IMR-90 (cell line): ENCODE results near the gene MLLT3. TPM values are rescaled to one million over a fixed set of nuclear protein-coding genes. Genes with fewer than 3 reads are reported as not detected.
A peak's percentile ranks its signal among the peaks of the same experiment; 100 is the strongest.

Experiments
- ATAC-seq: fragments of 200-7000 bp; cut with Tn5 transposase; 2 replicates; pipeline ENCODE4 v1.9.1; 2020; ENCODE audit warnings: low read depth, mild to moderate bottlenecking, moderate library complexity
- BruUV-seq: library from RNA; stranded (reverse); fragments of 400-500 nt; replicated peaks from 2 replicates; lab custom pipeline; 2021; lab: Mats Ljungman, UMichigan
- CTCF ChIA-PET: fragments of 300-600 bp; formaldehyde crosslinking; extraction: SDS; loops from one replicate; lab custom pipeline; 2021; ENCODE audit warnings: antibody characterized with exemption; lab: Yijun Ruan, JAX
- POLR2A ChIA-PET: fragments of 300-600 bp; sonication (Branson Sonifier 250); formaldehyde crosslinking; loops from one replicate; lab custom pipeline; 2022; ENCODE audit warnings: antibody characterized with exemption; ENCODE audit not compliant: unreplicated experiment; lab: Charles Lee
- DNase-seq: peaks from one replicate; pipeline ENCODE4 v3.0.0; 2013
- H2AFZ ChIP-seq: replicated peaks from 2 replicates; pipeline ENCODE3; 2013; ENCODE audit warnings: low read length, mild to moderate bottlenecking; ENCODE audit not compliant: poor library complexity
- H2AK5ac ChIP-seq: 2 replicates; pipeline ENCODE4 v1.6.1; 2013; ENCODE audit warnings: low read depth, low read length, inconsistent platforms
- H2AK9ac ChIP-seq: replicated peaks from 2 replicates; pipeline ENCODE3; 2013; ENCODE audit warnings: mild to moderate bottlenecking, low read depth, low read length, moderate library complexity; ENCODE audit not compliant: poor library complexity
- H2BK120ac ChIP-seq: 2 replicates; pipeline ENCODE4 v1.6.1; 2013; ENCODE audit warnings: low read depth, low read length, inconsistent platforms
- H2BK15ac ChIP-seq: 3 replicates; pipeline ENCODE4 v1.6.1; 2013; ENCODE audit warnings: low read depth, low read length, inconsistent platforms
- H2BK20ac ChIP-seq: 2 replicates; pipeline ENCODE4 v1.6.1; 2013; ENCODE audit warnings: low read depth, mild to moderate bottlenecking, inconsistent platforms, low read length, moderate library complexity
- H2BK5ac ChIP-seq: 2 replicates; pipeline ENCODE4 v1.6.1; 2013; ENCODE audit warnings: mild to moderate bottlenecking, low read depth, low read length, inconsistent platforms; ENCODE audit not compliant: poor library complexity, severe bottlenecking
- H3K14ac ChIP-seq: replicated peaks from 2 replicates; pipeline ENCODE4 v1.6.1; 2013; ENCODE audit warnings: low read depth, low read length, inconsistent platforms
- H3K18ac ChIP-seq: 2 replicates; pipeline ENCODE4 v1.6.1; 2013; ENCODE audit warnings: low read depth, low read length, control low read depth
- H3K23ac ChIP-seq: 2 replicates; pipeline ENCODE4 v1.6.1; 2013; ENCODE audit warnings: low read depth, low read length, inconsistent platforms
- H3K27ac ChIP-seq: 2 replicates; pipeline ENCODE4 v1.5.1; 2013; ENCODE audit warnings: mild to moderate bottlenecking, control low read depth, low read length; ENCODE audit not compliant: insufficient read depth
- H3K27me3 ChIP-seq: 2 replicates; pipeline ENCODE4 v1.6.1; 2013; ENCODE audit warnings: low read length; ENCODE audit not compliant: control insufficient read depth, insufficient read depth
- H3K36me3 ChIP-seq: 2 replicates; pipeline ENCODE4 v1.6.1; 2013; ENCODE audit warnings: low read length, mixed read lengths; ENCODE audit not compliant: control insufficient read depth, insufficient read depth
- H3K4ac ChIP-seq: 2 replicates; pipeline ENCODE4 v1.6.1; 2013; ENCODE audit warnings: low read depth, low read length, inconsistent platforms
- H3K4me1 ChIP-seq: 2 replicates; pipeline ENCODE4 v1.6.1; 2013; ENCODE audit warnings: low read length, mixed read lengths; ENCODE audit not compliant: control insufficient read depth, insufficient read depth
- H3K4me2 ChIP-seq: 2 replicates; pipeline ENCODE4 v1.6.1; 2013; ENCODE audit warnings: low read depth, mild to moderate bottlenecking, control low read depth, low read length, moderate library complexity
- H3K4me3 ChIP-seq: 2 replicates; pipeline ENCODE4 v1.5.1; 2013; ENCODE audit warnings: low read depth, mild to moderate bottlenecking, control low read depth, low read length, moderate library complexity; ENCODE audit not compliant: insufficient read depth
- H3K56ac ChIP-seq: 2 replicates; pipeline ENCODE4 v1.6.1; 2013; ENCODE audit warnings: low read length, inconsistent platforms; ENCODE audit not compliant: insufficient read depth; ENCODE audit errors: extremely low read depth
- H3K79me1 ChIP-seq, 2 experiments: 2 replicates each; pipeline ENCODE4 v1.6.1; 2013; ENCODE audit warnings: low read length in 2 of 2, inconsistent platforms in 1 of 2, low read depth in 1 of 2
- H3K9ac ChIP-seq: 2 replicates; pipeline ENCODE4 v1.6.1; 2013; ENCODE audit warnings: low read depth, low read length, control low read depth
- H3K9me1 ChIP-seq: 2 replicates; pipeline ENCODE4 v1.6.1; 2013; ENCODE audit warnings: low read length, inconsistent platforms; ENCODE audit not compliant: insufficient read depth
- H3K9me3 ChIP-seq: 2 replicates; pipeline ENCODE4 v1.6.1; 2013; ENCODE audit warnings: low read length; ENCODE audit not compliant: control insufficient read depth, insufficient read depth
- H4K20me1 ChIP-seq: 2 replicates; pipeline ENCODE4 v1.6.1; 2013; ENCODE audit warnings: low read length, inconsistent platforms; ENCODE audit not compliant: insufficient read depth
- H4K5ac ChIP-seq: 2 replicates; pipeline ENCODE4 v1.6.1; 2013; ENCODE audit warnings: mild to moderate bottlenecking, low read depth, low read length, control low read depth
- H4K8ac ChIP-seq, 2 experiments: 2 replicates each; pipeline ENCODE4 v1.6.1; 2013; ENCODE audit warnings: low read depth in 2 of 2, low read length in 2 of 2, control low read depth in 1 of 2, inconsistent platforms in 1 of 2
- H4K91ac ChIP-seq: 2 replicates; pipeline ENCODE4 v1.6.1; 2013; ENCODE audit warnings: low read depth, low read length, inconsistent platforms; ENCODE audit not compliant: insufficient read depth
- CEBPB ChIP-seq: IDR thresholded peaks from 2 replicates; pipeline ENCODE4 v1.6.1; 2012; ENCODE audit warnings: low read depth, low read length, improper control_type of control experiment
- CHD1 ChIP-seq: IDR thresholded peaks from 2 replicates; pipeline ENCODE4 v1.6.1; 2012; ENCODE audit warnings: low read depth, low read length, improper control_type of control experiment
- ELK1 ChIP-seq: fragments of 150-350 bp; IDR thresholded peaks from 2 replicates; pipeline ENCODE4 v1.6.1; 2016; ENCODE audit warnings: low read depth, mild to moderate bottlenecking, low read length, moderate library complexity, borderline replicate concordance
- FOS ChIP-seq: fragments of 150-350 bp; IDR thresholded peaks from 2 replicates; pipeline ENCODE4 v1.6.1; 2016; ENCODE audit warnings: low read depth, low read length
- MAFK ChIP-seq: IDR thresholded peaks from 2 replicates; pipeline ENCODE4 v1.6.1; 2012; ENCODE audit warnings: low read depth, low read length, improper control_type of control experiment
- MAZ ChIP-seq: IDR thresholded peaks from 2 replicates; pipeline ENCODE4 v1.6.1; 2012; ENCODE audit warnings: low read depth, mild to moderate bottlenecking, low read length, improper control_type of control experiment, moderate library complexity, borderline replicate concordance
- MXI1 ChIP-seq: IDR thresholded peaks from 2 replicates; pipeline ENCODE4 v1.6.1; 2012; ENCODE audit warnings: low read depth, mild to moderate bottlenecking, low read length, moderate library complexity, borderline replicate concordance
- NFE2L2 ChIP-seq: fragments of 150-350 bp; IDR thresholded peaks from 2 replicates; pipeline ENCODE4 v1.6.1; 2016; ENCODE audit warnings: low read depth, mild to moderate bottlenecking, low read length
- POLR2A ChIP-seq: IDR thresholded peaks from 2 replicates; pipeline ENCODE4 v1.6.1; 2012; ENCODE audit warnings: mild to moderate bottlenecking, low read depth, low read length
- RAD21 ChIP-seq: IDR thresholded peaks from 2 replicates; pipeline ENCODE4 v1.6.1; 2012; ENCODE audit warnings: low read length, improper control_type of control experiment
- RCOR1 ChIP-seq: IDR thresholded peaks from 2 replicates; pipeline ENCODE4 v1.6.1; 2012; ENCODE audit warnings: mild to moderate bottlenecking, low read length, improper control_type of control experiment; ENCODE audit not compliant: insufficient replicate concordance
- RFX5 ChIP-seq: IDR thresholded peaks from 2 replicates; pipeline ENCODE4 v1.8.0; 2012; ENCODE audit warnings: low read depth, mild to moderate bottlenecking, low read length, moderate library complexity
- dilution Hi-C: fragments of 300-500 bp; cut with HindIII; formaldehyde crosslinking; loops from one replicate; pipeline ENCODE4 v1.14.3; 2018; ENCODE audit warnings: low sequenced_read_pairs; ENCODE audit not compliant: unreplicated experiment
- in situ Hi-C: fragments of 300-500 bp; cut with MboI; formaldehyde crosslinking; loops from 3 replicates; pipeline ENCODE4 v1.14.3; 2019; ENCODE audit warnings: low sequenced_read_pairs, inconsistent platforms, mixed read lengths
- intact Hi-C: fragments of 100-400 bp; cut with micrococcal nuclease; formaldehyde crosslinking; loops from 2 replicates; pipeline ENCODE4 v1.10.0; 2022
- polyA plus RNA-seq, 3 experiments: library from polyadenylated mRNA; depleted of rRNA; stranded (reverse); fragments of >200 nt; gene quantifications; 2 replicates each; pipeline ENCODE4 v1.2.3, GENCODE V29; 2012; ENCODE audit warnings: low replicate concordance in 1 of 3
- total RNA-seq: library from RNA; depleted of rRNA; stranded (reverse); fragments of >200 nt; gene quantifications from 2 replicates; pipeline ENCODE4 v1.2.3, GENCODE V29; 2012
- TF ChIP-seq, protein P1 (sequence below): conservative IDR thresholded peaks from 2 replicates; pipeline ENCODE4 v1.5.1; 2012; ENCODE audit warnings: mild to moderate bottlenecking, low read depth, low read length, improper control_type of control experiment

The MLLT3 gene
- total and polyA plus RNA-seq, 2 of the 4 experiments (the other 2 are of a cell fraction) = 10.4 to 21.1 TPM

DNA sequence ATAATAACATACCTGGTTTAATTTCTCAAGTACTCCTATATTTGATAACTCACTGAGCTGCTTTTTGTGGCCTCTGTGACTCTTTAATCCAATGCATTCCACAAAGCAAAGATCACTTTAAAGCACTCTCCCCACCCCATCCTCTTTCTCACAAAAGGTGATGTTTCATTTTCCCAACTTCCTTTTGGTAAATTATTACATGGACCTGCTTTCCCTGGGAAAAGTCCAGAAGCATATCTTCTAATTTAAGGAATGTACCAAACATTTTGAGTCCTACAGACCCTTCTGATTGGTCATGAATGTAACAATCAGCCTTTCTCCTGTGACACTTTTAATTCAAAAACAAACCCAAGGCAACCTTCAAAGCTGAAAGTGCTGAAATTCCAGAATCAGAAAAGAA, 71.1 kb downstream of the MLLT3 start:
- Histone ChIP-seq H3K36me3 (no peaks in the 10 kb centered on the region), H3K23ac (no peak overlapping the region), H3K9me3 (no peaks in the 10 kb centered on the region), H4K20me1 (no peaks in the 10 kb centered on the region), H3K4me3 (no peak overlapping the region), H3K4me2 (peak overlapping the region; percentile 36; the same call in 1 of the 2 replicates), H4K91ac (no peak overlapping the region), H3K14ac (no peak overlapping the region), H3K27ac (no peak overlapping the region), H2BK20ac (no peak overlapping the region), H3K79me1 (peaks cover 42 to 61% of the 10 kb centered on the region in 2 experiments), H3K9me1 (no peaks in the 10 kb centered on the region; the same call in 1 of the 2 replicates), H3K27me3 (no peaks in the 10 kb centered on the region), H2AFZ (no peak overlapping the region), H4K8ac (no peak overlapping the region), H3K9ac (no peak overlapping the region), H2BK5ac (no peak overlapping the region), H2BK15ac (no peak overlapping the region), H2BK120ac (no peak overlapping the region), H3K4ac (no peak overlapping the region), H2AK9ac (no peak overlapping the region), H3K18ac (no peak overlapping the region; the same call in 1 of the 2 replicates), H3K56ac (no peak overlapping the region), H4K5ac (no peak overlapping the region), H3K4me1 (peaks cover 5% of the 10 kb centered on the region; the same call in 1 of the 2 replicates), H2AK5ac (no peak overlapping the region)
- intact Hi-C loops (loop anchor here (5.0 to 10.0 kb wide), 2 partner anchors 391 to 626 kb away; no protein-coding TSS in a partner anchor), in situ Hi-C loops (no loop called here), dilution Hi-C loops (no loop called here)
- ATAC-seq (no peak), DNase-seq (peak; percentile 17)
- BruUV-seq = no TSS peak
- ChIA-PET POLR2A (no interaction called here), CTCF (no interaction called here)
- no peak for TF ChIP-seq MAZ
- no peak for TF ChIP-seq FOS
- no peak for TF ChIP-seq NFE2L2
- no peak for TF ChIP-seq CEBPB
- no peak for TF ChIP-seq CHD1
- TF ChIP-seq RAD21 = no peak
- TF ChIP-seq MXI1 = no peak
- TF ChIP-seq RFX5 = no peak
- TF ChIP-seq, protein P1, sequence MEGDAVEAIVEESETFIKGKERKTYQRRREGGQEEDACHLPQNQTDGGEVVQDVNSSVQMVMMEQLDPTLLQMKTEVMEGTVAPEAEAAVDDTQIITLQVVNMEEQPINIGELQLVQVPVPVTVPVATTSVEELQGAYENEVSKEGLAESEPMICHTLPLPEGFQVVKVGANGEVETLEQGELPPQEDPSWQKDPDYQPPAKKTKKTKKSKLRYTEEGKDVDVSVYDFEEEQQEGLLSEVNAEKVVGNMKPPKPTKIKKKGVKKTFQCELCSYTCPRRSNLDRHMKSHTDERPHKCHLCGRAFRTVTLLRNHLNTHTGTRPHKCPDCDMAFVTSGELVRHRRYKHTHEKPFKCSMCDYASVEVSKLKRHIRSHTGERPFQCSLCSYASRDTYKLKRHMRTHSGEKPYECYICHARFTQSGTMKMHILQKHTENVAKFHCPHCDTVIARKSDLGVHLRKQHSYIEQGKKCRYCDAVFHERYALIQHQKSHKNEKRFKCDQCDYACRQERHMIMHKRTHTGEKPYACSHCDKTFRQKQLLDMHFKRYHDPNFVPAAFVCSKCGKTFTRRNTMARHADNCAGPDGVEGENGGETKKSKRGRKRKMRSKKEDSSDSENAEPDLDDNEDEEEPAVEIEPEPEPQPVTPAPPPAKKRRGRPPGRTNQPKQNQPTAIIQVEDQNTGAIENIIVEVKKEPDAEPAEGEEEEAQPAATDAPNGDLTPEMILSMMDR = no peak
- no peak for TF ChIP-seq RCOR1
- no peak for TF ChIP-seq POLR2A
- no peak for TF ChIP-seq ELK1
- no peak for TF ChIP-seq MAFK
